CD14-positive monocyte (primary cell): ENCODE results near the gene AHNAK. TPM values are rescaled to one million over a fixed set of nuclear protein-coding genes. Genes with fewer than 3 reads are reported as not detected.

Experiments used
- DNase-seq, 3 donors: peaks; one replicate each; pipeline ENCODE4 v3.0.0-alpha.2; 2011 to 2022
- H2AFZ ChIP-seq: 2 replicates; pipeline ENCODE4 v1.6.0; 2012; ENCODE audit warnings: mild to moderate bottlenecking, low read depth, low read length, inconsistent platforms; ENCODE audit not compliant: insufficient read depth, poor library complexity, severe bottlenecking
- H3K27ac ChIP-seq, 2 donors: 1 replicate in 1 of 2; 2 replicates in 1 of 2; pipeline ENCODE4 v1.5.1; 2012 to 2013; ENCODE audit warnings: low read length in 2 of 2, control low read depth in 1 of 2, inconsistent platforms in 1 of 2, low read depth in 1 of 2, mild to moderate bottlenecking in 1 of 2
- H3K27me3 ChIP-seq, 2 donors: one replicate each; pipeline versions ENCODE4 v1.6.0 to v1.6.1; 2011 to 2013; ENCODE audit warnings: low read length in 2 of 2; ENCODE audit not compliant: control insufficient read depth in 2 of 2, insufficient read depth in 2 of 2
- H3K36me3 ChIP-seq, 2 donors: replicated peaks in 1 of 2; 1 replicate in 1 of 2; 2 replicates in 1 of 2; pipeline versions ENCODE4 v1.5.1 to v1.6.1; 2012 to 2013; ENCODE audit warnings: low read length in 2 of 2, control low read depth in 1 of 2, inconsistent platforms in 1 of 2, mild to moderate bottlenecking in 1 of 2; ENCODE audit not compliant: insufficient read depth in 2 of 2, control insufficient read depth in 1 of 2
- H3K4me1 ChIP-seq, 2 donors: 1 replicate in 1 of 2; 2 replicates in 1 of 2; pipeline versions ENCODE4 v1.5.1 to v1.6.1; 2012 to 2013; ENCODE audit warnings: low read length in 2 of 2, control low read depth in 1 of 2, inconsistent platforms in 1 of 2, mild to moderate bottlenecking in 1 of 2, moderate library complexity in 1 of 2; ENCODE audit not compliant: insufficient read depth in 2 of 2, control insufficient read depth in 1 of 2
- H3K4me2 ChIP-seq: replicated peaks from 2 replicates; pipeline ENCODE3; 2012; ENCODE audit warnings: low read length, moderate library complexity, mild to moderate bottlenecking; ENCODE audit not compliant: poor library complexity, severe bottlenecking; ENCODE audit errors: extremely low read depth
- H3K4me3 ChIP-seq, 3 experiments: fragments of 200-600 bp in 1 of 3; sonication (generic) in 1 of 3; replicated peaks in 1 of 3; 1 replicate in 2 of 3; 2 replicates in 1 of 3; pipeline ENCODE4 v1.5.1; 2011 to 2013; ENCODE audit warnings: low read length in 3 of 3, mild to moderate bottlenecking in 3 of 3, control low read depth in 2 of 3, low read depth in 2 of 3, inconsistent platforms in 1 of 3, moderate library complexity in 1 of 3
- H3K79me2 ChIP-seq: 2 replicates; pipeline ENCODE4 v1.6.0; 2012; ENCODE audit warnings: mild to moderate bottlenecking, control low read depth, inconsistent platforms, low read length, moderate library complexity; ENCODE audit not compliant: insufficient read depth
- H3K9ac ChIP-seq: 2 replicates; pipeline ENCODE4 v1.6.0; 2017; ENCODE audit warnings: low read length, mild to moderate bottlenecking; ENCODE audit not compliant: insufficient read depth, poor library complexity, severe bottlenecking
- H3K9me3 ChIP-seq, 2 donors: replicated peaks in 1 of 2; 1 replicate in 1 of 2; 2 replicates in 1 of 2; pipeline versions ENCODE4 v1.5.1 to v1.6.1; 2012 to 2013; ENCODE audit warnings: low read length in 2 of 2, control low read depth in 1 of 2; ENCODE audit not compliant: control insufficient read depth in 1 of 2, insufficient read depth in 1 of 2
- H4K20me1 ChIP-seq: 2 replicates; pipeline ENCODE4 v1.6.0; 2012; ENCODE audit warnings: mild to moderate bottlenecking, low read length, control low read depth, moderate library complexity; ENCODE audit not compliant: insufficient read depth
- H3K27ac Mint-ChIP-seq, 7 donors: one replicate each; pipeline ENCODE4 v1.8.0; 2020; ENCODE audit warnings: mild to moderate bottlenecking in 7 of 7, mixed read lengths in 7 of 7, moderate library complexity in 6 of 7, inconsistent platforms in 2 of 7
- H3K27me3 Mint-ChIP-seq, 3 donors: one replicate each; pipeline ENCODE4 v1.8.0; 2021 to 2022; ENCODE audit warnings: low read depth in 3 of 3, mild to moderate bottlenecking in 3 of 3, mixed read lengths in 3 of 3, moderate library complexity in 3 of 3, inconsistent platforms in 1 of 3
- H3K36me3 Mint-ChIP-seq, 2 donors: one replicate each; pipeline ENCODE4 v1.8.0; 2020; ENCODE audit warnings: mixed read lengths in 2 of 2, inconsistent platforms in 1 of 2, mild to moderate bottlenecking in 1 of 2
- H3K4me1 Mint-ChIP-seq: one replicate; pipeline ENCODE4 v1.8.0; 2020; ENCODE audit warnings: mild to moderate bottlenecking, mixed read lengths
- H3K4me3 Mint-ChIP-seq, 2 donors: one replicate each; pipeline ENCODE4 v1.8.0; 2020; ENCODE audit warnings: mild to moderate bottlenecking in 2 of 2, mixed read lengths in 2 of 2, moderate library complexity in 1 of 2
- H3K9me3 Mint-ChIP-seq, 7 donors: one replicate each; pipeline ENCODE4 v1.8.0; 2020 to 2022; ENCODE audit warnings: mixed read lengths in 7 of 7, mild to moderate bottlenecking in 6 of 7, moderate library complexity in 6 of 7, inconsistent platforms in 2 of 7
- WGBS: methylation state at CpG from one replicate; pipeline ENCODE4 v1.1.5; 2013; ENCODE audit warnings: missing lambda C conversion rate; ENCODE audit not compliant: insufficient coverage; 5-methylcytosine and 5-hydroxymethylcytosine counted together
- intact Hi-C, 2 donors: fragments of 100-400 bp; cut with micrococcal nuclease; formaldehyde crosslinking; loops; one replicate each; pipeline versions ENCODE4 v1.15.0 to v1.15.1; 2023
- polyA plus RNA-seq, 3 donors: library from polyadenylated mRNA; depleted of rRNA in 1 of 3; unstranded in 2 of 3; stranded (reverse) in 1 of 3; fragments of 300-500 nt in 2 of 3; fragments of >200 nt in 1 of 3; fragmentation: Illumina TruSeq in 2 of 3; gene quantifications; 1 replicate in 2 of 3; 2 replicates in 1 of 3; pipeline ENCODE4 v1.2.3, GENCODE V29; 2012 to 2021
- TF ChIP-seq, protein P1 (sequence below): fragments of 200-600 bp; IDR thresholded peaks from one replicate; pipeline ENCODE4 v1.8.0; 2022; ENCODE audit warnings: antibody characterized with exemption, mild to moderate bottlenecking

Gene AHNAK
- polyA plus RNA-seq, 3 donors, result 80.0 to 201 (median 103) TPM

GRCh38 chr11:62404901-62405300, 141.7 kb downstream of the AHNAK start:
- WGBS, result 90% methylated on average over 4 of the region's 5 CpGs
- no peak overlapping the region for H3K27ac ChIP-seq
- H3K4me2 ChIP-seq, result no peak overlapping the region
- no peak overlapping the region for H3K4me3 ChIP-seq
- H4K20me1 ChIP-seq, result no peaks in the 10 kb centered on the region
- Mint-ChIP-seq H3K4me1 (peaks cover 18% of the 10 kb centered on the region), H3K9me3 (peaks cover 0 to 2% (median 0%) of the 10 kb centered on the region in 7 donors), H3K27ac (no peak overlapping the region), H3K36me3 (peaks cover 2 to 13% of the 10 kb centered on the region in 2 donors), H3K27me3 (peaks cover 0 to 1% (median 0%) of the 10 kb centered on the region in 3 donors), H3K4me3 (no peak overlapping the region)
- TF ChIP-seq, protein P1, sequence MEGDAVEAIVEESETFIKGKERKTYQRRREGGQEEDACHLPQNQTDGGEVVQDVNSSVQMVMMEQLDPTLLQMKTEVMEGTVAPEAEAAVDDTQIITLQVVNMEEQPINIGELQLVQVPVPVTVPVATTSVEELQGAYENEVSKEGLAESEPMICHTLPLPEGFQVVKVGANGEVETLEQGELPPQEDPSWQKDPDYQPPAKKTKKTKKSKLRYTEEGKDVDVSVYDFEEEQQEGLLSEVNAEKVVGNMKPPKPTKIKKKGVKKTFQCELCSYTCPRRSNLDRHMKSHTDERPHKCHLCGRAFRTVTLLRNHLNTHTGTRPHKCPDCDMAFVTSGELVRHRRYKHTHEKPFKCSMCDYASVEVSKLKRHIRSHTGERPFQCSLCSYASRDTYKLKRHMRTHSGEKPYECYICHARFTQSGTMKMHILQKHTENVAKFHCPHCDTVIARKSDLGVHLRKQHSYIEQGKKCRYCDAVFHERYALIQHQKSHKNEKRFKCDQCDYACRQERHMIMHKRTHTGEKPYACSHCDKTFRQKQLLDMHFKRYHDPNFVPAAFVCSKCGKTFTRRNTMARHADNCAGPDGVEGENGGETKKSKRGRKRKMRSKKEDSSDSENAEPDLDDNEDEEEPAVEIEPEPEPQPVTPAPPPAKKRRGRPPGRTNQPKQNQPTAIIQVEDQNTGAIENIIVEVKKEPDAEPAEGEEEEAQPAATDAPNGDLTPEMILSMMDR, result no peak
- H3K9me3 ChIP-seq, result no peaks in the 10 kb centered on the region
- intact Hi-C loops, result no loop called here
- H3K9ac ChIP-seq, result no peak overlapping the region
- no peak for DNase-seq
- H3K27me3 ChIP-seq, result no peaks in the 10 kb centered on the region
- no peak overlapping the region for H2AFZ ChIP-seq
- no peaks in the 10 kb centered on the region for H3K36me3 ChIP-seq
- H3K4me1 ChIP-seq, result peaks cover 16 to 18% of the 10 kb centered on the region in 2 donors
- no peaks in the 10 kb centered on the region for H3K79me2 ChIP-seq

DNA sequence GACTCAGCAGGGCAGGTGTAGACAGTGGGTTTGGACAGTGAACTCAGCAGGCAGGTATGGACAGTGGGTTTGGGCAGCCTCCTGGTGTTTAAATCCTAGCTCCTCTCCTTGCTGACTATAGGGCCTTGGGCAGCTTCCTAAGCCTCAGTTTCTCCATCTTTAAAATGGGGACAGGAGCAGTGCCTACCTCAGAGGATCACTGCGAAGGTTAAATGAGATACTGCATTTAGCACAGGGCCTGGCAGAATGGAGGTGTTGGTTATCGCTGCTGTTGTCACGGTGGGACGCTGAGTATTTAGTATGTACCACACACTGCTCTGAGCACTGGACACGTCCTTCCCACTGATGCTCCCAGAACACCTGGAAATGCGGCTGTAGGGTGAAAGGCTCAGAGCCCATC, 142.2 kb downstream of the AHNAK start:
- no peak for DNase-seq
- Histone ChIP-seq H3K4me3 (no peak overlapping the region), H3K4me1 (peaks cover 16 to 20% of the 10 kb centered on the region in 2 donors), H3K36me3 (no peaks in the 10 kb centered on the region), H3K79me2 (no peaks in the 10 kb centered on the region), H3K9me3 (no peaks in the 10 kb centered on the region), H3K27me3 (no peaks in the 10 kb centered on the region), H2AFZ (no peak overlapping the region), H3K9ac (no peak overlapping the region), H3K4me2 (no peak overlapping the region), H4K20me1 (no peaks in the 10 kb centered on the region), H3K27ac (no peak overlapping the region)
- 100% methylated on average over 2 of the region's 6 CpGs for WGBS
- peaks cover 0 to 3% (median 1%) of the 10 kb centered on the region in 3 donors for H3K27me3 Mint-ChIP-seq
- intact Hi-C loops, result no loop called here
- no peak overlapping the region for H3K4me3 Mint-ChIP-seq
- TF ChIP-seq, protein P1, result no peak
- peaks cover 18% of the 10 kb centered on the region for H3K4me1 Mint-ChIP-seq
- peak overlapping the region in 1 of 7 donors; percentile 54 for H3K27ac Mint-ChIP-seq
- H3K9me3 Mint-ChIP-seq, result peaks cover 0 to 2% (median 0%) of the 10 kb centered on the region in 7 donors
- peaks cover 2 to 9% of the 10 kb centered on the region in 2 donors for H3K36me3 Mint-ChIP-seq
